Left colon (tissue), 2 donors: ENCODE data around the gene ABCC10. TPM values are rescaled to one million over a fixed set of nuclear protein-coding genes. Genes with fewer than 3 reads are reported as not detected.

Experiments used
- microRNA-seq, 2 donors: library from miRNA; unstranded; fragments of <30 nt; microRNA quantifications; one replicate each; pipeline versions ENCODE4 v1.1.0 to v1.2.0, GENCODE V29; 2020
- total RNA-seq, 2 donors: library from RNA; stranded (reverse); fragmentation: NEBNext Ultra II Directional; extraction: Animal tissue kit (Norgen Biotek cat#: 25700); gene quantifications; one replicate each; pipeline ENCODE4 v1.2.1, GENCODE V29; 2021
- donor health status: DM: no; HTN: no; CAD: no.
- donor health status: DM: yes; HTN: yes; CAD: no.

ABCC10 gene
- total RNA-seq, 2 donors from 2014 or later, result 32.1 to 34.6 TPM

Small RNAs within 50 kb of the gene (microRNA-seq; reads per million reads assigned to microRNA genes)
- gene MIR6780B, result 1.4 to 1.6 reads per million in 2 donors

Other genes starting within 250 kb of the ABCC10 start
- gene CUL9, start 245.3 kb upstream of the ABCC10 start, total RNA-seq, result 10 to 100 TPM; 31.4 to 41.8 TPM
- 10 to 100 TPM; 65.7 to 67.3 TPM for gene DNPH1, start 198.1 kb upstream of the ABCC10 start, total RNA-seq
- under 1 TPM; 0.18 to 0.53 TPM for gene TTBK1, start 184.1 kb upstream of the ABCC10 start, total RNA-seq
- gene SLC22A7, start 129.3 kb upstream of the ABCC10 start, total RNA-seq, result not detected
- gene CRIP3, start 118.7 kb upstream of the ABCC10 start, total RNA-seq, result 1 to 10 TPM; 1.4 TPM
- 10 to 100 TPM; 12.3 to 13.2 TPM for gene ZNF318, start 57.9 kb upstream of the ABCC10 start, total RNA-seq
- gene DLK2, start 28.0 kb downstream of the ABCC10 start, total RNA-seq, result under 1 TPM; 0.27 to 0.28 TPM
- 10 to 100 TPM; 16.9 to 18.4 TPM for gene TJAP1, start 50.0 kb downstream of the ABCC10 start, total RNA-seq
- under 1 TPM; 0.61 to 0.95 TPM for gene LRRC73, start 82.8 kb downstream of the ABCC10 start, total RNA-seq
- 100 to 1,000 TPM; 113 to 134 TPM for gene YIPF3, start 89.4 kb downstream of the ABCC10 start, total RNA-seq
- gene POLR1C, start 89.5 kb downstream of the ABCC10 start, total RNA-seq, result 10 to 100 TPM; 19.6 to 26.9 TPM
- gene XPO5, start 148.5 kb downstream of the ABCC10 start, total RNA-seq, result 10 to 100 TPM; 20.0 to 23.2 TPM
- 10 to 100 TPM; 11.2 to 11.3 TPM for gene POLH, start 148.6 kb downstream of the ABCC10 start, total RNA-seq
- gene GTPBP2, start 201.7 kb downstream of the ABCC10 start, total RNA-seq, result 10 to 100 TPM; 63.7 to 95.8 TPM
- gene MAD2L1BP, start 208.3 kb downstream of the ABCC10 start, total RNA-seq, result 10 to 100 TPM; 37.0 to 49.8 TPM
- under 1 TPM in 1 of 2 donors, not detected in 1; 0.11 TPM for gene RSPH9, start 217.5 kb downstream of the ABCC10 start, total RNA-seq